LNCaP clone FGC (cell line): ENCODE data around the gene OBSL1.

Source experiments
- DNase-seq: peaks from one replicate; pipeline ENCODE4 v3.0.0-alpha.2; 2011; ENCODE audit warnings: low read depth
- H3K4me3 ChIP-seq: 2 replicates; pipeline ENCODE4 v1.5.1; 2011; ENCODE audit warnings: mild to moderate bottlenecking, low read depth, low read length, control low read depth
- CTCF ChIP-seq: IDR thresholded peaks from 2 replicates; pipeline ENCODE4 v1.5.1; 2012; ENCODE audit warnings: mild to moderate bottlenecking; ENCODE audit not compliant: control insufficient read depth, insufficient read depth; ENCODE audit errors: extremely low read depth

Gene OBSL1

GRCh38 chr2:219614076-219614860 lies 42.9 kb upstream of the OBSL1 start:
- TF ChIP-seq CTCF = no peak
- no peak overlapping the region for H3K4me3 ChIP-seq
- DNase-seq = no peak

GRCh38 chr2:219613461-219614070 lies 42.2 kb upstream of the OBSL1 start:
- no peak for TF ChIP-seq CTCF
- H3K4me3 ChIP-seq = no peak overlapping the region
- DNase-seq = no peak

- no peak overlapping the region for H3K4me3 ChIP-seq
- TF ChIP-seq CTCF = no peak
- DNase-seq = no peak
Observed at GRCh38 chr2:219612577-219613286, 41.4 kb upstream of the OBSL1 start.

GRCh38 chr2:219611866-219612576 lies 40.7 kb upstream of the OBSL1 start:
- H3K4me3 ChIP-seq = no peak overlapping the region
- TF ChIP-seq CTCF = no peak
- no peak for DNase-seq

GRCh38 chr2:219611306-219611705 lies 40.0 kb upstream of the OBSL1 start:
- no peak for TF ChIP-seq CTCF
- H3K4me3 ChIP-seq = no peak overlapping the region
- DNase-seq = no peak

- no peak for DNase-seq
- no peak overlapping the region for H3K4me3 ChIP-seq
- TF ChIP-seq CTCF = no peak
Observed at GRCh38 chr2:219609149-219609750, 37.9 kb upstream of the OBSL1 start.
